RPMI8226 (cell line): ENCODE measurements around the gene CAPZA2.

Experiments used
- DNase-seq: peaks from one replicate; pipeline ENCODE4 v3.0.0-alpha.2; 2015

The CAPZA2 gene

GRCh38 chr7:116862951-116863670, 724 bp downstream of the CAPZA2 start:
- no peak for DNase-seq

GRCh38 chr7:116863936-116864500, 1.6 kb downstream of the CAPZA2 start:
- DNase-seq = no peak

- DNase-seq = no peak
Observed at GRCh38 chr7:116871061-116871700, 8.8 kb downstream of the CAPZA2 start.

GRCh38 chr7:116872026-116872425, 9.6 kb downstream of the CAPZA2 start:
- no peak for DNase-seq

- no peak for DNase-seq
Observed at GRCh38 chr7:116873619-116874018, 11.2 kb downstream of the CAPZA2 start.

- no peak for DNase-seq
Observed at GRCh38 chr7:116876664-116877442, 14.5 kb downstream of the CAPZA2 start.

- DNase-seq = no peak
Observed at GRCh38 chr7:116877443-116878217, 15.2 kb downstream of the CAPZA2 start.

- no peak for DNase-seq
Observed at GRCh38 chr7:116884691-116885090, 22.3 kb downstream of the CAPZA2 start.

GRCh38 chr7:116885724-116886123, 23.3 kb downstream of the CAPZA2 start:
- no peak for DNase-seq

- DNase-seq = no peak
Observed at GRCh38 chr7:116886543-116887156, 24.3 kb downstream of the CAPZA2 start.

- DNase-seq = no peak
Observed at GRCh38 chr7:116888895-116889294, 26.5 kb downstream of the CAPZA2 start.

- DNase-seq = no peak
Observed at GRCh38 chr7:116895849-116896248, 33.5 kb downstream of the CAPZA2 start.

- no peak for DNase-seq
Observed at GRCh38 chr7:116897661-116898060, 35.3 kb downstream of the CAPZA2 start.

- no peak for DNase-seq
Observed at GRCh38 chr7:116899308-116899707, 36.9 kb downstream of the CAPZA2 start.

GRCh38 chr7:116901143-116901542, 38.8 kb downstream of the CAPZA2 start:
- no peak for DNase-seq

- DNase-seq = no peak
Observed at GRCh38 chr7:116902867-116903266, 40.5 kb downstream of the CAPZA2 start.

- DNase-seq = no peak
Observed at GRCh38 chr7:116906391-116906790, 44.0 kb downstream of the CAPZA2 start.

- DNase-seq = no peak
Observed at GRCh38 chr7:116910383-116910782, 48.0 kb downstream of the CAPZA2 start.

GRCh38 chr7:116911801-116912200, 49.4 kb downstream of the CAPZA2 start:
- DNase-seq = no peak

GRCh38 chr7:116912269-116912909, 50.0 kb downstream of the CAPZA2 start:
- DNase-seq = no peak

- DNase-seq = no peak
Observed at GRCh38 chr7:116918704-116919103, 56.3 kb downstream of the CAPZA2 start.

GRCh38 chr7:116920359-116920758, 58.0 kb downstream of the CAPZA2 start:
- DNase-seq = no peak
